GM04503 (cell line): ENCODE measurements around the gene CPEB4.

Experiments used
- DNase-seq: peaks from one replicate; pipeline ENCODE4 v3.0.0-alpha.2; 2012; ENCODE audit warnings: low read depth

The CPEB4 gene

DNA sequence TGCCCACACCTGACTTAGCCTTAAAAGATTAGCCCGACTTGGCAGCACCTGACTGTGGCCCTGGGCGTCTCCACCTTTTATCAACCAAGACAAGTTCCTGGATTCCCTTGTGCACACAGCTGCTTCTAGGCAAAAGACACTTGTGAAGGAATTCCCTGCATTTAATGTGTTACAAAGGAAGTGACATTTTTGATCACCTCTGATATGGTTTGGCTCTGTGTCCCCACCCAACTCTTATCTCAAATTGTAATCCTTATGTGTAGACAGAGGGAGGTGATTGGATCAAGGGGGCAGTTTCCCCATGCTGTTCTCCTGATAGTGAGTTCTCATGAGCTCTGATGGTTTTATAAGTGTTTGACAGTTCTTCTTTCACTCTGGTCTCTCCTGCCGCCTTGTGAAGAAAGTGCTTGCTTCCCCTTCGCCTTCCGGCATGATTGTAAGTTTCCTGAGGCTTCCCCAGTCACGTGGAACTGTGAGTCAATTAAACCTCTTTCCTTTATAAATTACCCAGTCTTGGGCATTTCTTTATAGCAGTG is 2.6 kb upstream of the CPEB4 start:
- DNase-seq: no peak

GRCh38 chr5:173886150-173886549 is 2.0 kb upstream of the CPEB4 start:
- no peak for DNase-seq

- no peak for DNase-seq
These were observed 453 bp downstream of the CPEB4 start for GRCh38 chr5:173888473-173889131.

DNA sequence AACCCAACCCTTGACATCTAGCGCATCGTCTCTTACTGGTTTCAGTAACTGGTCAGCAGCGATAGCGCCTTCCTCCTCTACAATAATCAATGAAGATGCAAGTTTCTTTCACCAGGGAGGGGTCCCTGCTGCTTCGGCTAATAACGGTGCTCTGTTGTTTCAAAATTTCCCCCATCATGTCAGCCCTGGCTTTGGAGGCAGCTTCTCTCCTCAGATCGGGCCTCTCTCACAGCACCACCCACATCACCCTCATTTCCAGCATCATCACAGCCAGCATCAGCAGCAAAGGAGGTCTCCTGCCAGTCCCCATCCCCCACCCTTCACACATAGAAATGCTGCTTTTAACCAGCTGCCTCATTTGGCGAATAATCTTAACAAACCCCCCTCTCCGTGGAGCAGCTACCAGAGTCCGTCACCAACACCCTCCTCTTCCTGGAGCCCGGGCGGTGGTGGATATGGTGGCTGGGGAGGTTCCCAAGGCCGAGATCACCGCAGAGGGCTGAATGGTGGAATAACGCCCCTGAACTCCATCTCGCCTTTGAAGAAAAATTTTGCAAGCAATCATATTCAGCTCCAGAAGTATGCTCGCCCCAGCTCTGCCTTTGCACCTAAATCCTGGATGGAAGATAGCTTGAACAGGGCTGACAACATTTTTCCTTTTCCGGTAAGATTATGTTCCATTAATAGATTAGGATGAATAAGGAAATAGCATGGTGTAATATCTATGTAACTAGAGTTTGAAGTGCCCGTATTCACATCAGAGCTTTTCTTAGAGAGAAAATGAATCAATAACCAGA is 2.2 kb downstream of the CPEB4 start:
- no peak for DNase-seq

- no peak for DNase-seq
These were observed 3.4 kb downstream of the CPEB4 start for GRCh38 chr5:173891308-173892116.

DNA sequence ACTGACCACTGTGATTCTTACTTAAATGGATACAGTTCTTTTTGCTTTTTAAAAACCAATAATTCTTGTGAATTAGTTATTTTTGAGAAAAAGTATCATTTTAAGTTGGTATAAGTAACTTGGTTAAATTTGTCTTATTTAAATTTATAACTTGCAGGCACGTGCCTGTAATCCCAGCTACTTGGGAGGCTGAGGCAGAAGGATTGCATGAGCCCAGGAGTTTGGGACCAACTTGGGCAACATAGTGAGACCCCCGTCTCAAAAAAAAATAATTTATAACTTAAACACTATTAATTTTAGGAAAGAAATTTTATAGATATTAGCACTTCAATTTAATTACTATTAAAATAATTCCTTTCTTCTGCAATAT is 5.0 kb downstream of the CPEB4 start:
- no peak for DNase-seq

- DNase-seq: no peak
These were observed 7.4 kb downstream of the CPEB4 start for GRCh38 chr5:173895401-173896165.

DNA sequence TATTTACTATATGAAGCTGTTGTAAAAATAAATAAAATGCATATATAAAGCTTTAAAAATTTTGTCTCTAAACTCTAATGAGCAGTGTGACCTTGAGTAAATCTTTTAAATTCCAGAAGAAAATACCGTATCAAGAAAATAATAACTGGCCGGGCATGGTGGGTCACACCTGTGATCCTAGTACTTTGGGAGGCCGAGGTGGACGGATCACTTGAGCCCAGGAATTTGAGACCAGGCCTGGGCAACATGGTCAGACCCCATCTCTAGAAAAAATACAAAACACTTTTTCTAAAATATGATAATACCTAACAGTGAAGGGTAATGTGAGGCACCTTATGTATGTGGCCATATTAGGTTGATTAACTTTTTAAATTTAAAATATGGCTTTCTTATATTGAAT is 8.5 kb downstream of the CPEB4 start:
- no peak for DNase-seq

GRCh38 chr5:173901705-173902104 is 13.6 kb downstream of the CPEB4 start:
- DNase-seq: no peak

DNA sequence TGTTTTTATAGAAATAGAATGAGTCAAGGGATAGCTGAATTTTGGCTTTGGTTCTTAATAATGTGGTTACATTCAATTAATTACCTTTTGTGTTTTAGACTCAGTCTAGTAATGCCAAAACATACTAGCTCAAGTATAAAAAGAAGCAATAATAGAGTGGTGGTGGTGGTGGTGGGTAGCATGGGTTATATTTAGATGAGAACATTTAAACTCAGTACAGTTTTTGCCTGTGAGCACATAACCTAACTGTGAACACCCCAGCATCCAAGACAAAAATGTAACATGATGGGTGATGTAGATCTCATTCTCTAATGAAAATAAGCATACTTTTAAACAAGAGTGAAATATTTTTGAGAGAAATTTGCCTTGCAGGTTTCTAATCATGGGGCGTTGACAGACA is 14.2 kb downstream of the CPEB4 start:
- DNase-seq: no peak

DNA sequence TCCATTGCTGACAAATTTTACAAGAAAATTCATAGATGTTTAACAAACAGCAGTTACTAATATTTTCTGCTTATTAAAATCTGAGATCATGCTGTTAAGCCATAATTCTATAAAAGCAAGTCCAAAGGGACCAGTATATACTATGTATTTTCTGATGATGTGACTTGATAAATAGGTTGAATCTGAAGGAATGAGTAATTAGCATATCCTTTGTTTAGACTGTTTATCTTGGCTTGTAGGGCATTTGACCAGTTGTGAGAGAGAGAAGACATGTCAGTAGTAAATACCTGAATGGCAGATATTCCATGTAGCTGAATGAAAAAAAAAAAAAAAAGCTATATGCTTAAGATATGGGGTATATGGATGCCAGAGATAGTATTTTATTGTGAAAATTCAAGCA is 14.6 kb downstream of the CPEB4 start:
- DNase-seq: no peak

- DNase-seq: no peak
These were observed 15.4 kb downstream of the CPEB4 start for GRCh38 chr5:173903396-173904140.

- DNase-seq: no peak
These were observed 16.0 kb downstream of the CPEB4 start for GRCh38 chr5:173904151-173904550.

DNA sequence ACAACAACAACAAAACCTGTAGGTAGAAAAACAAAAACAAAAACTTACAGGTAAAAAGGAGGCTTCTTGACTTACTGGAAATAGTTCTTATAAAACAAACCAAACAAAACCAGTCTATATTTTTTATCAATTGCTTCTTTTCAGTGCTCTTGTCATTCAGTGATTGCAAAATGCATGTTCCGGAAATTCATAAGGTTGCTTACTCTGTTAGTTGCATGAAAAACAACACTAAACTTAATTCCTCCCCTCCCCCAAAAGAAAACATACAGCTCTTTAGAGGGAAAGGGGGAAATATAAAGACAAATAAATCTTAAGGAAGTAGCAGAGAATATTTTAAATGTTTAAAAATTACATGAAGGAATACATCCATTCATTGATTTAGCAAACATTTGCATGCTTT is 19.1 kb downstream of the CPEB4 start:
- DNase-seq: no peak

DNA sequence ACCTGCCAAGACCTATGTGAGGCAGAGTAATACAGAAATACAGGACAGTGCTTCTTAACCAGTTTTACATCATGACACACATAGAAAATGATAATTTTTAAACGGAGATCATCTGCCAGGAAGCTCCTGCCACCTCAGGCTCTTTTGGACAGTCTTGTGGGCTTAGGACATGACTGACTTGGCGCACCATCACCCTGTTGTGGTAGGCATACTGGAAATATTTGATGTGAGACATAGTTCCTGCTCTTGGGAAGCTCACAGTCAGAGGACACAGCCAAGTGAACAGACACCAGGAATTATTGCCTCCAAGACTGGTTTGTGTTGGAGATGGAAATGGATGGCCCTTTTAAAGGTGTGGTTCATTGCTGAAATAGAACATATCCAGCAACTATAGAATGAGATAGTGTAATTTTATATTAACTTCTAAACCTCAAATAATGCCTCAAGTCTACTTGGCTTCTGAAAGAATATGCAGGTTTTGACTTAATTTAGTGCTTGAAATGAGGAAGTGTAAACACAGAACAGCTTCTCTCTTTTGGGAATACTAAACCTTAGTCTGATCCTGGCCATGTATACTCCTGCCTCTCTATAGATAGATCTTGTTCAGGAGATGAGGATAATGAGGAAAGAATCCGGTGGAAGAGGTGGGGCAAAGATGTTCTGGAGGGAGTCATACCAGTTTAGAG is 19.7 kb downstream of the CPEB4 start:
- DNase-seq: no peak

DNA sequence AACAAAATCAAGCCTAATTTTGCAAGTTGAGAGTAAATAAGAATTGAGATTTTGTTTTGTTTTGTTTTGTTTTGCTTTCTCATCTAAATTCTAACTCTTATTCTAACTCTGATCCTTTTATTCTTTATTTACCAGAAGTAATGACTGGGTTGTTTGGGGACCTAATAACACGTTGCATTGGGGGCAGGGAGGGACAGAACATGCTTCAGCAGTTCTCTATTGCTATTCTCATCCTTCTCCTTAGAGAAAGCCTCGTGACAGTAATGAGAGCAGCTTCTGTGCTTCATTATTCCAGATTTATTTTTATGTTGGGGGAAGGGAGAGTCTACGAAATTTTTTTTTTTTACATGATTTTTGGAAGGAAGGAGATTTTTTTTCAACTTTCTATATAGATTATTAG is 21.1 kb downstream of the CPEB4 start:
- DNase-seq: no peak

GRCh38 chr5:173910215-173910614 is 22.1 kb downstream of the CPEB4 start:
- no peak for DNase-seq

GRCh38 chr5:173911623-173912022 is 23.5 kb downstream of the CPEB4 start:
- no peak for DNase-seq

- no peak for DNase-seq
These were observed 25.7 kb downstream of the CPEB4 start for GRCh38 chr5:173913686-173914321.
